Smooth muscle cell (in vitro differentiated cells): ENCODE measurements around the gene CTSC. TPM values are rescaled to one million over a fixed set of nuclear protein-coding genes. Genes with fewer than 3 reads are reported as not detected.

Source experiments
- DNase-seq: peaks from one replicate; lab custom pipeline; 2025; ENCODE audit not compliant: unreplicated experiment; lab: John Stamatoyannopoulos, UW
- H2AFZ ChIP-seq: fragments of 200-600 bp; sonication (generic); 2 replicates; pipeline ENCODE4 v1.6.0; 2016; ENCODE audit warnings: antibody characterized with exemption, low read depth, mild to moderate bottlenecking
- H3F3A ChIP-seq: fragments of 200-600 bp; sonication (generic); 2 replicates; pipeline ENCODE4 v1.6.0; 2017; ENCODE audit warnings: antibody characterized with exemption, low read depth
- H3K27ac ChIP-seq: fragments of 200-600 bp; sonication (generic); 2 replicates; pipeline ENCODE4 v1.5.1; 2016; ENCODE audit warnings: low read depth, mild to moderate bottlenecking
- H3K27me3 ChIP-seq: fragments of 200-600 bp; sonication (generic); 2 replicates; pipeline ENCODE4 v1.6.1; 2016; ENCODE audit warnings: low read depth, mild to moderate bottlenecking
- H3K36me3 ChIP-seq: fragments of 200-600 bp; sonication (generic); 2 replicates; pipeline ENCODE4 v1.5.1; 2016; ENCODE audit warnings: low read depth
- H3K4me1 ChIP-seq: fragments of 200-600 bp; sonication (generic); 2 replicates; pipeline ENCODE4 v1.5.1; 2016; ENCODE audit warnings: low read depth
- H3K4me2 ChIP-seq: fragments of 200-600 bp; sonication (generic); 2 replicates; pipeline ENCODE4 v1.6.0; 2016; ENCODE audit warnings: mild to moderate bottlenecking
- H3K4me3 ChIP-seq: fragments of 200-600 bp; sonication (generic); 2 replicates; pipeline ENCODE4 v1.5.1; 2016; ENCODE audit warnings: mild to moderate bottlenecking
- H3K79me2 ChIP-seq: fragments of 200-600 bp; sonication (generic); 2 replicates; pipeline ENCODE4 v1.6.0; 2016; ENCODE audit warnings: low read depth, mild to moderate bottlenecking
- H3K9ac ChIP-seq: fragments of 200-600 bp; sonication (generic); 2 replicates; pipeline ENCODE4 v1.6.0; 2016; ENCODE audit warnings: low read depth
- H3K9me3 ChIP-seq: fragments of 200-600 bp; sonication (generic); replicated peaks from 2 replicates; pipeline ENCODE4 v1.5.1; 2016; ENCODE audit warnings: low read depth
- H4K20me1 ChIP-seq: fragments of 200-600 bp; sonication (generic); 2 replicates; pipeline ENCODE4 v1.6.0; 2016; ENCODE audit warnings: low read depth
- WGBS: methylation state at CpG from one replicate; pipeline ENCODE4 v1.1.7; 2016; ENCODE audit warnings: low lambda C conversion rate; 5-methylcytosine and 5-hydroxymethylcytosine counted together
- polyA plus RNA-seq: library from polyadenylated mRNA; unstranded; fragments of >200 nt; fragmentation: Nextera tagmentation; extraction: Ambion mirVana; gene quantifications from 2 replicates; pipeline ENCODE4 v1.2.1, GENCODE V29; 2016
- total RNA-seq: library from RNA; depleted of rRNA; stranded (reverse); fragments of >200 nt; gene quantifications from 2 replicates; pipeline ENCODE4 v1.2.3, GENCODE V29; 2014
- TF ChIP-seq, protein P1 (sequence below): fragments of 200-600 bp; sonication (generic); IDR thresholded peaks from 2 replicates; pipeline ENCODE4 v1.5.1; 2017; ENCODE audit warnings: borderline replicate concordance, mild to moderate bottlenecking, antibody characterized with exemption; ENCODE audit not compliant: insufficient read depth, poor library complexity, severe bottlenecking

CTSC gene
- total and polyA plus RNA-seq, 2 experiments from 2014 or later = 74.3 to 91.8 TPM

DNA sequence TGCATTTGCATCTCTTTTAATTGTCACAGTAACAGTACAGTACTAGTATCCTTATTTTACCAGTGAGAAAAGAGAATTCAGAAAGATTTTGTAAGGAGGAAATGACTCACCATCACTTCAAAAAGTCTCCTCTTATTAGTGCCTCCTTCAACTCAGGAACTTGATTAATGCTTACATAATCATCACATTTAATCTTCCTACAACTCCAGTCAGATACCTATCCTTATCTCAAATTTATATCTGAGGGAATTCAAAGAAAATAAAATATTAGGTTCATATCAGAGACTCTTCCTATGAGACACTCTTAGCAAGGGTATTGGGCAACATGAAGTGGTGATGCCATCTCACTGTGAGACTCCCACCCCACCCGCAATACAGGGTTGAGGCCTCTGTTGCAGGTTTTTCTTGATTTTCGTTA, 26.1 kb upstream of the CTSC start:
- H3F3A ChIP-seq = peaks cover 4% of the 10 kb centered on the region
- no peaks in the 10 kb centered on the region for H3K9me3 ChIP-seq
- H3K79me2 ChIP-seq = no peaks in the 10 kb centered on the region
- TF ChIP-seq, protein P1, sequence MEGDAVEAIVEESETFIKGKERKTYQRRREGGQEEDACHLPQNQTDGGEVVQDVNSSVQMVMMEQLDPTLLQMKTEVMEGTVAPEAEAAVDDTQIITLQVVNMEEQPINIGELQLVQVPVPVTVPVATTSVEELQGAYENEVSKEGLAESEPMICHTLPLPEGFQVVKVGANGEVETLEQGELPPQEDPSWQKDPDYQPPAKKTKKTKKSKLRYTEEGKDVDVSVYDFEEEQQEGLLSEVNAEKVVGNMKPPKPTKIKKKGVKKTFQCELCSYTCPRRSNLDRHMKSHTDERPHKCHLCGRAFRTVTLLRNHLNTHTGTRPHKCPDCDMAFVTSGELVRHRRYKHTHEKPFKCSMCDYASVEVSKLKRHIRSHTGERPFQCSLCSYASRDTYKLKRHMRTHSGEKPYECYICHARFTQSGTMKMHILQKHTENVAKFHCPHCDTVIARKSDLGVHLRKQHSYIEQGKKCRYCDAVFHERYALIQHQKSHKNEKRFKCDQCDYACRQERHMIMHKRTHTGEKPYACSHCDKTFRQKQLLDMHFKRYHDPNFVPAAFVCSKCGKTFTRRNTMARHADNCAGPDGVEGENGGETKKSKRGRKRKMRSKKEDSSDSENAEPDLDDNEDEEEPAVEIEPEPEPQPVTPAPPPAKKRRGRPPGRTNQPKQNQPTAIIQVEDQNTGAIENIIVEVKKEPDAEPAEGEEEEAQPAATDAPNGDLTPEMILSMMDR = no peak
- no peaks in the 10 kb centered on the region for H3K36me3 ChIP-seq
- peak overlapping the region; percentile 34 for H3K27ac ChIP-seq
- H3K9ac ChIP-seq = no peak overlapping the region
- peak overlapping the region; percentile 33 for H3K4me2 ChIP-seq
- no peak for DNase-seq
- no peaks in the 10 kb centered on the region for H4K20me1 ChIP-seq
- WGBS = 84% methylated on average over 2 of the region's 2 CpGs
- H3K4me1 ChIP-seq = peaks cover 4% of the 10 kb centered on the region
- H2AFZ ChIP-seq = peak overlapping the region; percentile 42
- no peak overlapping the region for H3K4me3 ChIP-seq
- H3K27me3 ChIP-seq = no peaks in the 10 kb centered on the region

DNA sequence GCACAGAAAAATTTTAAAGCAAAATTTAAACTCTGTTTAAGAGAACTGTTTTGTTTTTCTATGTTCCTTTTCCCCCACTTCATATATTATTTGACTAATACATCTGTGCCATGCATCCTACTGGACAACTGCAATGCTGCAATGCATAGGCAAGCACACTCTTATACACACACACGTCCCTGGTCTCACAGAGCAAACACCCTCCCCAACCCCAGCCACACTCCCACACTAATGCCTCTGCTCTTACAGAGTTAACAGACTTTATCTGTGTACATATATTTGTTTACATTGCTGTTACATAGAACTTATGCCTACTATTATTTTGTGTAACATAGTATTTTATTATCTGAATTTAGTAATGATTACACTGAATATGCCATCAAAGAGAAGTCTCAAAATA, 25.5 kb upstream of the CTSC start:
- Histone ChIP-seq H4K20me1 (no peaks in the 10 kb centered on the region), H3K27me3 (no peaks in the 10 kb centered on the region), H3K36me3 (no peaks in the 10 kb centered on the region), H3K4me3 (no peak overlapping the region), H3K9ac (no peak overlapping the region), H3K9me3 (no peaks in the 10 kb centered on the region), H3F3A (peaks cover 4% of the 10 kb centered on the region), H3K4me1 (peaks cover 8% of the 10 kb centered on the region), H3K4me2 (peak overlapping the region; percentile 33), H3K27ac (peak overlapping the region; percentile 34), H3K79me2 (no peaks in the 10 kb centered on the region), H2AFZ (no peak overlapping the region)
- DNase-seq = no peak
- TF ChIP-seq, protein P1 = no peak
- WGBS = 39% methylated on average over 1 of the region's 1 CpG

DNA sequence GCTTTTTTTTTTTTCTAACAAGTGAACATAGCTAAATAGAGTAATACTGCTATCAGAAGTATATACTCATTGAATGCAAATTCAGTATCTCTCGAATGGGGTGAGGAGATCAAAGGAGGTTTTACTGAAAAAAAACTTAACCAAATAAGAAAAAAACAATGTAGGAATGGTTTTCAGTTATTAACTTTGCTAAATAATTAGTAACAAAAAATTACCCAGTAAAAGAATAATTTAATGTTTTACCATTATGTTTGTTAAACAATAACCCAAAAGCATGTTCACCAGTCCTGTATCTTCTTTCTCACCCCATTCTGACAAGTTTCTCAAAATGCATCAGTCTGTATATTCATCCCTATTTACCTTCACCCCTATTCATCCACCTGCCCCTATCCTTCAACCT, 22.6 kb upstream of the CTSC start:
- TF ChIP-seq, protein P1 = no peak
- WGBS = 75% methylated on average over 1 of the region's 1 CpG

DNA sequence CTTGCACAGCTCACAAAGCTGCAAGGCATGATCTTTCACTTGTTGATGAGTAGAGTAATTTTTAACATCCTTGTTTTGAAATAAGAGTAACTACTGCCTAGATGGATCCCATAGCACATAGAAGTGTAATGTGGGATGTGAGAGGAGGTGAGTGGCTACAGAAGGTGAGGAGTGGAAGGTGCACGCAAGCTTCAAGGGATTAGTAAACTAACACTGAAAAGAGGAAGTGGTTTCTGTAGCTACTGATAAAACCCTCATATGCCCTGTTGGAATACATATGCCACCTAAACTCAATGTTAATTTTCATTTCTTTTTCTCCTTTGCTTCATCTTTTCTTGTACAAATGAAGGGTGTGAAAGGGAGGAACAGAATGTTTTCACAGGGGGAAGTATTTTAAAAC, 22.0 kb upstream of the CTSC start:
- Histone ChIP-seq H3K36me3 (no peaks in the 10 kb centered on the region), H3K79me2 (no peaks in the 10 kb centered on the region), H3F3A (peaks cover 4% of the 10 kb centered on the region), H3K4me2 (no peak overlapping the region), H3K9me3 (no peaks in the 10 kb centered on the region), H2AFZ (no peak overlapping the region), H4K20me1 (no peaks in the 10 kb centered on the region), H3K27ac (no peak overlapping the region), H3K4me1 (peaks cover 12% of the 10 kb centered on the region), H3K27me3 (no peaks in the 10 kb centered on the region), H3K9ac (no peak overlapping the region), H3K4me3 (no peak overlapping the region)
- DNase-seq = no peak
- WGBS = 83% methylated on average over 1 of the region's 1 CpG
- TF ChIP-seq, protein P1 = no peak

More for the DNA sequence above, 22.6 kb upstream of the CTSC start:
- H3K4me3 ChIP-seq = no peak overlapping the region
- H4K20me1 ChIP-seq = no peaks in the 10 kb centered on the region
- H3K4me1 ChIP-seq = peaks cover 12% of the 10 kb centered on the region
- no peak overlapping the region for H3K4me2 ChIP-seq
- DNase-seq = no peak
- no peaks in the 10 kb centered on the region for H3K79me2 ChIP-seq
- no peak overlapping the region for H3K9ac ChIP-seq
- H2AFZ ChIP-seq = no peak overlapping the region
- H3K36me3 ChIP-seq = no peaks in the 10 kb centered on the region
- peaks cover 4% of the 10 kb centered on the region for H3F3A ChIP-seq
- no peaks in the 10 kb centered on the region for H3K9me3 ChIP-seq
- no peak overlapping the region for H3K27ac ChIP-seq
- no peaks in the 10 kb centered on the region for H3K27me3 ChIP-seq
